Stimulated activated CD8-positive, alpha-beta memory T cell treated with anti-CD3 and anti-CD28 coated beads, Interleukin-15, amount 100 ng/mL, for 1 hour (primary cell): Measurements from ENCODE around the gene CREB1.

ENCODE experiments used
- DNase-seq: peaks from one replicate; pipeline ENCODE4 v3.0.0-alpha.2; 2020; ENCODE audit warnings: low read depth

CREB1 gene

DNA sequence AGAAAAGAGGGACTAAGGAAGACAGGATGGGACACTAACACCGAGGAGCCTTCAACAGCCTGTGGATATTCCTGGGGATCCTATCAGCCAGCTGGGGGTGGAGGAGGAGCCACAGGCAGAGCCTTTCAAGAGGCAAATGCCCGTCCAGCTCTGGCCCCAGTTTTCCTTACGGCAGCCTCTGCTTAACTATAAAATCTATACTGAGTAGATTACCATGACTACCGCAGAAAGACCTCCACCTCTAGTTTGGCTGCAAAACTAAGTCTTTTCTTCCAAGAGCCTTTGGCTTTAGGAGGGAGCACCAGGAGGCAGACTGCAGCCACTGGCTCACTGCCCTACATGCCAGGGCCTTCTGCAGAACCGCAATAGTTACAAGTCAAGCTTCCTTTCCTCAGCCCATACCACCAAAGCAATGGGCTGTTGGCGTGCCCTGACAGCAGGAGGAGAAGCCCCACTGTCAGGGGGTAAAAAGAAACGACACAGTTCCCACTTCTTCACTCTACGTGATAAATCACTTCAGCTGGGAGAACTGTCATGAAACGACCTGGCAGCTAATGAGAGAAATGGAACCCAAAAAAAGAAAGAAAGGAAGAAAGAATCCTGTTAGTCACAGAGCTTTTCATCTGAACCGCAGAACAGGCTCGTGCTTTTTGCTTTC lies 25.1 kb upstream of the CREB1 start:
- DNase-seq: no peak

- no peak for DNase-seq
Observed at GRCh38 chr2:207505171-207505570, 24.6 kb upstream of the CREB1 start.

DNA sequence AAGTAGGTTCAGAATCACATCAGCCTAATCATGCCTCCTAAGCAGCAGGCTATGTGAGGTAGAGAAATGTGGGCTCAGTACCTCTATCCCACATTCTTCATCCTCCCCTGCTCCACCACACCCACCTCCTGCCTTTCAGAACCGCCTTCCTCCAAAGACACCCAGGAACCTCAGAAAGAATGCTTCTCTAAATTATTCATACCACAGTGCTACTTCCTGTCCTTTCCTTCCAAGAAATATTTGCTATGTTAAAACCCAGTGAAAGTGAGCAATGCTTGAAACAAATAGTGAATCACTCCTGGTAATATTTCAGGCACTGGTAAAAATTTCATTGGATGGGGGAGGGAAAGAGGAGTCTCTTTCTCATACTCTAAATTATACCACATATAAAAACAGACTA lies 24.0 kb upstream of the CREB1 start:
- no peak for DNase-seq

DNA sequence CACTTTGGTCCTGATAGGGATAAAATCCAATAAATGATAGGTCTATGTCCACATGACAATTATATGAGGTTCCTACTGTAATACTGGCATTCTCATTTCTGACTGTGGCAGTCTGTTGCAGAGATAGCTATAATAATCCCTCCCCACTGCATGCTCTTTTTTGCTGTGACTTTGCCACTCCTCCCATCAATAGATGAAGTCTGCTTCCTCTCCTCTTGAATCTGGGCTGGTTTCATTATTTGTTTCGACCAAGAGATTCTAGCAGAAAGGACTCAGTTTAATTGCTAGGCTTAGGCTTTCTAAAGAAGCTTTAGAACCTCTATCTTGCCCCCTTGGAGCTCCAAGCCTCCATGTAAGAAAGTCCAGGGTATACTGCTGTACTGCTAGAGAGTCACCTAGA lies 23.3 kb upstream of the CREB1 start:
- DNase-seq: no peak

- no peak for DNase-seq
Observed at GRCh38 chr2:207510148-207510547, 19.6 kb upstream of the CREB1 start.

DNA sequence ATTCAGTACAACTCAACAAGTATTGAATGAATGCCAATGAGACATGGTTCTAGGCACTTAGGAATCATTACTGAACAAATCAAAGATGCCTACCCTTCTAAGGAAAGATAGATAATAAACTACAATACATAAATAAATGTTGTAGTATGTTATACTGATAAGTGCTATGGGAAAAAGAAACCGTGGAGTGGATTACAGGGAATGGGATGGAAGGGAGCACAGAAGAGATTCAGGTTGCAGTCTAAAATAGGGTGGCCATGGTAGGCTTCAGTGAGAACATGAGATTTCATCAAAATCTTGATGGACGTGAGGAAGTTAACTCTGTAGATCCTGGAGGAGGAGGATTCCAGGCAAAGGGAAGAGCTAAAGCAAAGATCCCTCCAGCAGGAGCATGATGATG lies 17.9 kb upstream of the CREB1 start:
- no peak for DNase-seq

- DNase-seq: no peak
Observed at GRCh38 chr2:207512356-207512755, 17.4 kb upstream of the CREB1 start.

- DNase-seq: no peak
Observed at GRCh38 chr2:207513551-207514257, 16.1 kb upstream of the CREB1 start.

- DNase-seq: no peak
Observed at GRCh38 chr2:207514451-207514850, 15.3 kb upstream of the CREB1 start.

GRCh38 chr2:207515671-207516070 lies 14.1 kb upstream of the CREB1 start:
- DNase-seq: no peak

- DNase-seq: no peak
Observed at GRCh38 chr2:207516206-207516605, 13.6 kb upstream of the CREB1 start.

GRCh38 chr2:207523005-207523404 lies 6.8 kb upstream of the CREB1 start:
- no peak for DNase-seq

- DNase-seq: no peak
Observed at GRCh38 chr2:207525296-207525695, 4.5 kb upstream of the CREB1 start.

DNA sequence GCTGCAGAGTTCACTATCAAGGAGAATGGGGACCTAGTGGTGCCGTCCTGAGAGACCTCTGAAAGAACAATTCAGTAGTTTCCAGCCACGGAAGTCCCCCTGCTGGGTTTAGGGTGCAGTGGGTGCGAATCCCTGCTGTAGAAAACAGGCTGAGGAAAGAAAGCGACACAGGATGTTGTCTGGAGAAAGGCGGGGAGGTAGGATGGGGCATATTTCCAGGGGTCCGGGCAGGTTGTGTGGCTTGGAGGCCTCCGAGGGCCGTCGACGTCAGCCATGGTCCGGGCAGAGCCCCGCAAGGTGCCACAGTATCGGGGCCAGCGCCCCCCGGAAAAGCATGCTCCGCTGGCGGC lies 807 bp upstream of the CREB1 start:
- DNase-seq: peak; percentile 39

DNA sequence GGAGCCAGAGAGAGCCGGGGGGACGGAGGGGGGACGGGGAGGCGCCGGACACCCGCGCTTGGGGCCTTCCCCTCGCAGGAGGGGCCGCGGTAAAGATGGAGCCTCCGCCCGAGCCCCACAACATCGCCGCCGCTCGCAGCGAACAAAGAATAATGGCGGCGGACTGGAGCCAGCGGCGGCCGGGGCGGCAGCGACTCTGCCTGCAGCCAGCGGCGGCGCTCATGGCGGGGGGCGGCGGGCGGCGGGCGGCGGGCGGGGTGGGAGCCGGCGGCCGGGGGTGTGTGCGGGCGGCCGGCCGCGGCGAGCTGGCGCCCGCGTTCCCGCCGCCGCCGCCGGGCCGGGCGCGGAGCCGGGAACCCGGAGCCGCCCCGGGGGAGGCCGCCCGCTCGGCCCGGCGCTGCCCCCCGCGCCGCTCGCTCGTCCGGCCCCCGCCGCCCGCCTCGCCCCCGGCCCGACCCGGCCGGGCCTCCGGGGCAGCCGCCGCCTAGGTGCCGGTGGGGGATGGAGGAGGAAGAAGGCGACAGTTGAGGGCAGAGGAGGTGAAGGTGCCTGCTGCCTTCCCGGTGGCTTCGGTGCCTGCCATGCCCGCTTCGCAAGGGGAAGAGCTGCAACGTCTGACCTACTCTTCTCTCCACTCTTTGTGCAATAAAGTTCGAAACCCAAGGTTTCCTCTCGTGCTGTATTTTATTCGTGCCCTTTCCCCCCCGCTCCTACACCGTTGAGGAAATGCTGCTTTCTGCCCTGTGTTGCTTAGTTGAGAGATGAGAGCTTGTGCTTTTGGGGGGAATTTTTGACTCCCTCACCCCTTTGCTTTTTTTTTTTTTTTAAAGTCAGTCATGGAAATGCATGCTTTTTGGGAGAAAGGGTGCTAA lies 634 bp downstream of the CREB1 start:
- peak; percentile 21 for DNase-seq

GRCh38 chr2:207531032-207531952 lies 1.5 kb downstream of the CREB1 start:
- no peak for DNase-seq

GRCh38 chr2:207532676-207533075 lies 2.9 kb downstream of the CREB1 start:
- no peak for DNase-seq

GRCh38 chr2:207533461-207534008 lies 3.8 kb downstream of the CREB1 start:
- DNase-seq: no peak

DNA sequence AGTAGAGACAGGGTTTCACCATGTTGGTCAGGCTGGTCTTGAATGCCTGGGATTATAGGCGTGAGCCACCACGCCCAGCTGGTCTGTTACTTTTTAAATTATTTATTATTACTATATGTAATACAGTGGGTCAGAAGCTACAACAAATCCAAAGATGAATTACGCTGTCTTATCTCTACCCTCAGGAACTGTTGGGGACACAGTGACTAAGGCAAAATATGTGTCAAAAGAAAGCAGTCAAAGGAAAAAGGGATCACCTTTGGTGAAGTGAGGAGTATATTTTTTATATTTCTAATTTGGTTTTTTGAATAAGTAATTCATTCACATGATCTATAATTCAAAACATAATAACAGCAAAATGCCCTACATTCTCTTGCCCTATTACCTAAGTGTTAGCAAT lies 4.7 kb downstream of the CREB1 start:
- DNase-seq: no peak

DNA sequence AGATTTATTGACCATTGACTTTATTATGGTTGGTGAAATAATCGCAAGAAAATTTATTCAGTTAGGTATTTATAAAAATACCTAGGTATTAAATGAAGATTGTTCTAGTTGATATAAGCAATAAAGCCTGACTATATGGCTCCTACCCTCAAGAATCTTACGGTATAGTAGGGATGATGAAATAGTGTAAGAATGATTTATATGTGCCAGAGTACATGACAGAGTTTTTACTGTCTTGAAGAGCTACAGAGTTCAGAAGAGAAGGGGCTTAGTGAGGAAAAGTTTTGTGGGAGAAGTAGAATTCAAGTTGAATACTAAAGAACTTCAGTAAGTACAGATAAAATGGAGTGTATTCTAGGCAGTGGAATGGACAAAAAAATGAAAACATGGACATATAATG lies 9.7 kb downstream of the CREB1 start:
- no peak for DNase-seq

GRCh38 chr2:207540431-207540830 lies 10.7 kb downstream of the CREB1 start:
- DNase-seq: no peak

- no peak for DNase-seq
Observed at GRCh38 chr2:207541933-207542332, 12.2 kb downstream of the CREB1 start.
